HG03575 (cell line): ENCODE data around the gene TNRC18.

Source experiments
- ATAC-seq: cut with Tn5 transposase; IDR thresholded peaks from one replicate; pipeline ENCODE4 v1.9.1; 2021; ENCODE audit not compliant: unreplicated experiment, insufficient number of reproducible peaks, low FRiP score; ENCODE audit errors: extremely low read depth

The TNRC18 gene

DNA sequence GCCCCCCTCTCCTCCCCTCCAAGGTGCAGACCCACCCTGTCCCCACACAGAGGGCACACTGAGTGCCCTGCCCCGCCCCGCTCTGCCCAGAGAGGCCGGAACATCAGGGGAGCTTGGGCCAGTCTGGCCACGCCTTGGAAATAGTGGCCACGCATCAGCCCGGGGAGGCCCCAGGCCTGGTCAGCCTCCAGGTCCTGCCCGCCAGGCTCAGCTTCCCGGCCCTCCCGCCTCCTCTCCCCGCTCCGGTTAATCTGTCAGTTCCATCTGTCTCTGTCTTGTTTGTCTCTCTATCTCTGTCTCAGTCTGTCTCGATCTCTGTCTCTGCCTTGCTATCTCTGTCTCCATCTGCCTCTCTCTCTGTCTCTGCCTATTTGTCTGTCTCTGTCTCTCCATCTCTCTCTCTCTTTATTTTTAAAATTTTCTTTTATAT lies 28.9 kb upstream of the TNRC18 start:
- ATAC-seq: no peak

DNA sequence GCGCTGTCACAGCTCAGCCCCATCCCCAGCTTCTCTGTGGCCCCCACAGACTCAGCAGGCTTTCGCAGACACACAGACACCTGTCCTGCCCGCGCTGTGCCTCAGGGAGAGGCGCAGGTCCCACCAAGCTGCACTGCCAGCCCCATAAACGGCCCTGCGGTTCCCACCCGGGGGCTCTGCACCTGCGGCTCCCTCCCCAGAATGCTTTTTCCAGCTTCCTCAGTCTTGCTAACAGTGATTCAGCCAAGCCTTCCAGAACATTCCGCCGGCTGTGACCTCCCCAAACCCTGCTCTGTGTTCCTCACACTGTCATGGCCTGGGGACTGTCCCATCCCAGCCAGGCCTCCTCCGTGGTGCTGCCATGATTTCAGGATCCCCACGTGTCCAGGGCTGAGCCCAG lies 27.8 kb upstream of the TNRC18 start:
- ATAC-seq: no peak

DNA sequence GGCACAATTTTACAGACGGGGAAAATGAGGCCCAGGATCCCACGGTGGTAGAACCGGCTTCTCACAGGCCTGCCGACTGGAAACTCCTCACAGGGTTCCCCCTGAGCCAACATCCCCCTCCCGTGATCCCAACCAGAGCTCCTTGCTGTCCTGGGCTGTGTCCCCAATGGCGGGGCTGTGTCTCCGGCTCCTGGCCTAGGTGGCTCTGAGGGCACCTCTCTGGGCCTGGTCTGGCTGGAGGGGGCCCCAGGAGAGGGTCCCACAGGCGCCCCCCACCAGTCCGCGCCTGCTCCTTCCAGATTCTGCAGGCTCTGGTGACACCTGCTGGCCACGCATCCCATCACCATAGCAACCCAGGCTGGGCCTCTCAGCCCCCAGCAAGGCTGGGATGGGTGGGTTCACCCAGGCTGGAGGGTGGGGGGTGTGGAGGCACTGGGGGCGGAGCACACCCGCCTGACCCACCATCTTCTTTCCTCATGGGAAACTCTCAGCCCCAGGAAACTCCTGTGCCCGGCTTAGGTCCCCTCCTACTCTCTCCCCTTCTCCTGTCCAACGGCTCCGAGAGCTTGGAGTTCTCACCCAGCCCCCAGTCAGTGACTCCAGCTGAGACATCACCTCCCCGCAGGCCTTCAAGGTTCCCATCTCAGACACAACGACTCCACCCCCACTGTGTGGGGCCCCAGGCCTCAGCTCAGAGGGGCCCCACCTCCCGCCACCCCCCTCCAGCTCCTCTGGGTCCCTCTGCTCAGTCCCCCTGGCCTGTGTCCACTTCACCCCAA lies 27.1 kb upstream of the TNRC18 start:
- ATAC-seq: no peak

DNA sequence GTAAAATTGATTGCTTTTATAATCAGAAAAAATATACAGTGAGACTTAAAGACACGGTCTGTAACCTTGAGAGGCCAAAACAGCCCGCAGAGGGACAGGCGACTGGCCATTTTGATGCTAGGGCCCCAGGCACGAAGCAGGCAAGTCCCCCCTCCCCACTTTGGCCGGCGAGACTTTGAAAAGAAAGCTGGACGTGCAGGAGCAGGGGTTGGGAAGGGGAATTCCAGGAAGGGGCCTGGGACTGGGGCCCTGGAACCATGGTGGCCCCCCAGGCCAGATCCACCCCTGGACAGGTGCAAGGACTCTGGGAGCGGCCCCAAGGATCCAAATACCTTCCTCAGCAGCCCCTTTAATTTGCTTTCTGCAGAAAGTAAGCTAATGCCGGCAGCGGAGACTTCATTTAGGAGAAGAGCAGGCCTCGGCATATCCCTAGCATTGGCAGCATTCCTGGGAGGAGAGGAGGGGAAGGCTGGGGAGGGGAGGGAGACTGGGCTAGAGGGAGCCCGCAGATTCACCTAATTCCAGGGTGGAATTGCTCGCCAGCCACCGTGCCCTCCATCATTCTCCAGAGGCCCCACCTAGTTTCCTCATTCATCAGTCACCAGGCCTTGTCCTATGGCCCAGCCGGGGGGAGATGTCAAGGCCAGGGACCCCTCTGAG lies 24.9 kb upstream of the TNRC18 start:
- ATAC-seq: no peak

DNA sequence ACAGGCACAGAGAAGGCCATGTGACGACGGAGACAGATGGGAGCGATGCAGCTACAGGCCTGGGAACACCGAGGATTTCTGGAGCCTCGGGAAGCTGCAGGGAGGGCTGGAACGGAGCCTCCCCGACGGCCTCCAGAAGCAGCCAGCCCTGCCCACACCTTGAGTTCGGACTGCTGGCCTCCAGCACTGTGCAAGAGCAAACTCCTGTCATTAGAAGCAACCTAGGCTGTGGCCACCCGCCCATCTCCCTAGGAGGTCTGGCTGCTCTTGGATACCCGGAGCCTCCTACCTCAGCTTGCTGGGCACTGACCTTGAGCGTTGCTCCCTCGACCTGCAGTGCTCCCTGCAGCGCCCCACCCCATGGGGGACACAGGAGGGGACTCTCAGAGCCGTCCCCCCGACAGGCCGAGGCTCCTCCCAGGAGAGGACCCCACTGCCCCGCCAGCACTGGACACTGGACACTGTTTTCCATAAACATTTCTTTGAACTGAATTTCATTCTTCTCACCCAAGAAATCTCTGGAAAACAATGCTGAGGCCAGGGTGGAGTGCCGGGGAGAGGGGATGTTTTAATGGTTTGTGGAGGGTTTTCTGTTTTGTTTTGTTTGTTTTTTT lies 22.5 kb upstream of the TNRC18 start:
- no peak for ATAC-seq

DNA sequence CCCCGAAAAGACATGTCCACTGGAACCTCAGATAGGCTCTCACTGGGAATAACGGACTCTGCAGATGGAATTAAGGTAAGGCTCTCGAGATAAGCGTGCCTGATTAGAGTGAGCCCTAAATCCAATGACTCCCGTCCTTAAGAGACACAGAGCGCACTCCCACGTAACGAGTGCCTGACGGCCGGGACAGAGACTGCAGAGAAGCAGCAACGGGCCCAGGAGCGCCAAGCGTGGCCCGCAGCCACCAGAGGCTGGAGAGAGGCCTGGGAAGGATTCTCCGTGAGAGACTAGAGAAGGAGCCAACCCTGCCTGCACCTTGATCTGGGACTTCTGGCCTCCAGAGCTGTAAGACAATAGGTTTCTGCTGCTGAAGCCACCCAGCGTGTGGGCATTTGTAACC lies 20.0 kb upstream of the TNRC18 start:
- ATAC-seq: no peak

DNA sequence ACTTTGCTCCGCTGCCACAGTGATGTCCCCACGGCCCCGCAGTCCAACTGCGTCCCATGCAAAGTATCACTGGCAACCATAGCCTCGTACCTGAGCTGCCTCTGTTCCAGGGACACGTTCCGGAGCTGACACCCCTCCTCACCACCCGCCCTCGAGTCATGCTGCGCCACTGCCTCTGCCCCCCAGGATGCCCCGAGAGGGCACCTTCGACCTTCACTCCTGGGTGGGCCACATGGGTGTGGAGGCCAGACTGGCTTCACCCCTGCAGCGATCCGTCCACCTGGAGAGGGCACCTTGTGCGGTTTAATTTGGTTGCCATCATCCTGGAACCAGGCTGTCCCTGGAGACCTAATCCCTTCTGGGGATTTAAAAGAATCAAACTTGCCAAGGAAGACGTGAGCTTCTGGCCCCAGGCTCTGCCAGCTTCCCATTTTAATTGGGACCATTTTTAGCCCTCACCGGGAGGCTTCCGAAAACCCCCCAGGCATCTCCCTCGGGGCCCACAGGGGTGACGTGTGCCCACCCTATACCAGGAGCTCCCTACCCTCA lies 19.2 kb upstream of the TNRC18 start:
- no peak for ATAC-seq

DNA sequence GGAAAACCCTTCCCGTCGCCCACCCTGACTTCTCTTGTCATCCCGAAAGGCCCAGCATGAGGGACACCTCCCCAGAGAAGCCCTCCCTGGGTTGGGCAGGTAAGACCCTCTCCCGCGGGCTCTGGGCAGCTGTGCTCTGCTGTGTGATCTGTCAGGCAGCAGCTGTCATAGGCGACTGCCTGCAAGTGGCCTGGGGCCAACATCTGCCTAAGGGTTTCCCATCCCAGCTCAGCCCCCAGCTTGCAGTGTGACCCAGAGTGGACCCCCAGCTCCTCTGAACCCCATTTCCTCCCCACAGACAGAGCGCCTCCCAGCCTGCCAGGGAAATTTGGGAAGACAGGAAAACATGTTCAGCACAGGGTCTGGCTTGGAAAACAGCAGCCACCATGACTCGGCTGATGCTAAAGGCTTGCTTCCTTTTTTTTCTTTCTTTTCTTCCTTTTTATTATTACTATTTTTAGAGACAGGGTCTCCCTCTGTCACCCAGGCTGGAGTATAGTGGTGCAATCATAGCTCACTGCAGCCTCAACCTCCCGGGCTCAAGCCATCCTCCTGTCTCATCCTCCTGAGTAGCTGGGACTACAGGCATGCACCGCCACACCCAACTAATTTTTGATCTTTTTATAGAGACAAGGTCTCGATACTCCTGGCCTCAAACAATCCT lies 18.3 kb upstream of the TNRC18 start:
- ATAC-seq: no peak

DNA sequence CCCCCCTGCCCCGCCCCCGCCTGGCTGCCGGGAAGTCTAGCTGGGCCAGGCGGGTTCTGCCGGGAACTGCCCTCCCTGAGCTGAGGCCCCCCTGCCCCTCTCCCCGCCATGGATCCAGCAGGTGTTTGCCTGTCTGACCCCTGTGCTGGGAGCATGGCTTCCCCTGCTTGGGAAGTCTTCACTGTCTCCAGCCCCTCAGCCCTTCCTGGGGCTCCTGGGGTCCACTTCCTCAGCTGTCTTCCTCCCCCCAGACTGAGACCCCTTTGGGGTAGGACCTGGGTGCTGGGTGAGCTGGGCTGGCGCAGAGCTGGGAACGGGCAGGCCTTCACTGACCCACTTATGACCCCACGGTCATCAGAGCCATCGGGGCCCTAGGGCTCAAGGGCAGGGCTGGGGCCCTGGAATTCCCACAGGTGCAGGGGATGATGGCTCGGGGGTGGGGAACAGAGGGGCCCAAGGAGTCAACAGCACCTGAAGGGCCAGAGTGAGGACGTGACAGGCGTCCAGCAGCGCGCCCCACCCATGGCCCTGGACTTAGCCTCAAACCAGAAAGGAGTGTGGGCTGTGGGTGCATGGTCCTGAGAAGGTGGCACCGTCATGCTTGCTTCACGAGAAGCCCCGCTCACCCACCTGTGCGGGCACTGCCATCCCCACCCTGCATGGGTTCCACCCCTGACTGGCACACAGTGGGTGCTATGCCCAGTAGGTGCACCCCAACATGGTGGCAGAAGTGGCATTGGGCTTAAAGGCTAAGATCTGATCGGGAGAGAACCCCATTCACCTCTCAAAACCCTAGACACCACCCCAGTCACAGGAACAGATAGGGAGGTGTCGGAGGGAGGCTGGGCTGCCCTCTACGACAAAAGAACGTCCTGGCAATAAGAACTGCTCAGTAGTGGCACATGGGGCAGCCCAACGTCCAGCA lies 16.2 kb upstream of the TNRC18 start:
- ATAC-seq: no peak

DNA sequence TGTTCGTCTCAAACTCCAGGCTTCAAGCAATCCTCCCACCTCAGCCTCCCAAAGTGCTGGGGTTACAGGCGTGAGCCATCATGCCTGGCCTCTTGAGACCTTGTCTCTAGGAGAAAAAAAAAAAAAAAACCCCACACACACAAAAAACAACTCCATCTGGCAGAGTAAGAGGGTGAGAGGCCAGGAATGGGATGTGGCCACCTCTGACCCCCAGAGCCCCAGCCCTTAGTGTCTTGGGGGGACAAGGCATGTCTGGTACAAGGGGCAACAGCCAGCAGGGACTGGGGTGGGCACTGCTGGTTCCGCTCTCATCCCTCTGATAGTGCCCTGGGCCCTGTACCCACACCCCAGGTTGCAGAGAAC lies 15.6 kb upstream of the TNRC18 start:
- ATAC-seq: no peak

DNA sequence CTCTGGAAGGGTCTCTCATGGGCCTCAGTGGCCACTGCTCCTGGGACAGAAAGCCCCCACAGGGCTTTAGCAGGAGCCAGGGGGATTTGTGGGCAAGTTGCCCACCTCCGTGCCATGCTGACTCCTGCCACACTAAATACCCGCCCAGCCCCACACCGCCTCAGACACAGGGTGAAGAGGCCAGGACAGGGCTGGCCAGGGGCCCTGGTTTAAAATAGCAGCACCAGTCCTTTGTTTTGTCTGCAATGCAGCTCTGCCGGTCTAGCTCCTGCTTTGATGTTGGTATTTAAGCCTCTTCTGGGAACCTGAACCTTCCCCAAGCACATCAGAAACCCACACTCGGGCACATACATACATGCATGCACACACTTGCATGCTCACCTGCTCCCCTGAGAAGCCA lies 14.4 kb upstream of the TNRC18 start:
- ATAC-seq: no peak

DNA sequence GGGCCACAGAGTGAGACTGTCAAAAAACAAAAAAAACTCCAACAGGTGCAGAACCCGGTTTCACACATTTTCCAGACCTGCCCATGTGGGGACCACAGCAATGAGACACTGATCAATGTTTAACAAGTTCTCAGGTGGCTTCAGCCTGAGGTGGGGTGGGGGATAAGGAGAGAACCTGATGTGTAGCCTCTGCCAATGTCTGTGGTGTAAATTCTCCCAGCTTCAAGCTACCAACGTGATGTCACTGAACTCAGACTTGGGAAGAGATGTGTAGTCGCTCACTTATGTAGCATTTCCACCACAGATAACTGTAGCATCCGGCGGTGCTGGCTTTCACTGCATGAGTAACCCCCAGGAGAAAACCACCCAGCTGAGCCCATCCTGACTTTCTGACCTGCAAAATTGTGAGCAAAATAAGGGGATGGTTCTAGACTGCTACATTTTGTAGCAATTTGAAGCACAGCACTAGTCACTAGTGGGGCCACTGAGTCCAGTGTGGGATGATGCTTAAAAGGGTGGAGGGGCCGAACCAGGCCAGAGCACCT lies 13.8 kb upstream of the TNRC18 start:
- ATAC-seq: no peak

DNA sequence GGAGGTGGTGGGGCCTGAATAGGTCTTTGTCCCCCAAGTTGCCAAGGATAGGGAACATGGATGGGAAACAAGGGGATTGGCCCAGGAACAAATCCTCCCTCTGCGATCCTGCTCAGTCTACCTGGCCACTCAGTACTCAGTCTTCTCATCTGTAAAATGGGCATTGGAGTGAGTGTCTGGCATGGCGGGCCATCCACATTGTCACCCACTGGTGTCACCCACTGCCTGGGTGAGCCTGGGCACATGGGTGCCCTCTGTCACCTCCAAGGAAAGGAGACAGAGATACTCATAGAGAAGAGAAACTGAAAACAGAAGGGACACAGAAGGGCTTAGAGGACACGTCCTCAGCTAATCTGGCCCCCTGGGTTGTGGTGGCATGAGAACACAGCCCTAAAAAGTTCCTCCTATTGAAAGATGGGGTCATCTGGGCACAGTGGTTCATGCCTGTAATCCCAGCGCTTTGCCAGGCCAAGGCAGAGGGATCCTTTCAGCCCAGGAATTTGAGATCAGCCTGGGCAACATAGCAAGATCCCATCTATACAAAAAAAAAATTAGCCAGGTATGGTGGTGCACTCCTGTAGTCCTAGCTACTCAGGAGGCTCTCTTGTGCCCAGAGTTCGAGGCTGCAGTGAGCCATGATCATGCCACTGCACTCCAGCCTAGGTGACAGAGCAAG lies 12.5 kb upstream of the TNRC18 start:
- ATAC-seq: no peak

DNA sequence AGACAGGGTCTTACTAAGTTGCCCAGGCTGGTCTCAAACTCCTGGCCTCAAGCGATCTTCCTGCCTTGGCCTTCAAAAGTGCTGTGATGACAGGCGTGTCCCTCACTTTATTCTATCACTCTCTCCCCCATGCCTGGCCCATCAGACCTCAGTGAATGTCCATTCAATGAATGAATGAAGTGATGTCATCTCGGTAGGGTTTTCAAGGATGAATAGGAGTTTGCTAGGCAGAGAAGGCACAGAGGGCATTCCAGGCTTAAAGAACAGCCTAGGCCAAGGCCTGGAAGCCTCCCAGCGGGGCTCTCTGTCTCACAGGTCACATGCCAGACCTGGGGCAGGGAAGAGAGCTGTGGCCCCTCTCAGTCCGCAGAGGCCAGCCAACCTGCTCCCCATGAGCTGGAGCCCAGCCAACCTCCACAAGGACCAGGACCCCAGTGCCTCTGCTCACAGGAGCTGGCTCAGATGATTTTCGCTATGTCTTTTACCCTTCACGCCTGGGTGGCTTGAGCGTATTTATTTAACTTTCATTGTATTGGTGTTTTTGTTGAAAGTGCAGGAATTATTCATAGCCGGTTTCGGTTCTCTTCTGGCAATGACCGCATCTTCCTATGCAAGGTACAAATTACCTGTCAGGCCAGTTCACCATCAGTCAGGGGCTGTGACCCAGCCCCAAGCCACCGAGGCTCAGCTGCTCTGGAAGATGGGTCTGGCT lies 11.8 kb upstream of the TNRC18 start:
- ATAC-seq: no peak

DNA sequence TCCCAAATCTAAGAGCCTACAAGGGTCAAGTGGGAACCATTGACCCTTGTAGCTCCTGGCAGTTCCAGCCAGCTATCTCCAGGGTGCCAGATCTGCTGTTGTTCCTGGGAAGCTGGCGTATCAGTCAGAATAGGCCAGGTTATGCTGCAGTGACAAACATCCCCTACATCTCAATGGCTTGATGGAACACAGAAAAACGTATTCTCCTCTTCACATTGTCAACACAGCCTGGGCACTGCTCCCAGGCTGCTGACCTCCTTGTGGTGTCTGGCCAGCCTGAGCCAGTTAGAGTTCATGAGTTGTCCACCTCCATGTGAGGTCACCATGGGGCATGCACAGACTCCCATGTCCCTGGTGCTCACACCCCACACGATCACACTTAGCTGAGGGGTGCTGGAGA lies 9.5 kb upstream of the TNRC18 start:
- ATAC-seq: no peak

DNA sequence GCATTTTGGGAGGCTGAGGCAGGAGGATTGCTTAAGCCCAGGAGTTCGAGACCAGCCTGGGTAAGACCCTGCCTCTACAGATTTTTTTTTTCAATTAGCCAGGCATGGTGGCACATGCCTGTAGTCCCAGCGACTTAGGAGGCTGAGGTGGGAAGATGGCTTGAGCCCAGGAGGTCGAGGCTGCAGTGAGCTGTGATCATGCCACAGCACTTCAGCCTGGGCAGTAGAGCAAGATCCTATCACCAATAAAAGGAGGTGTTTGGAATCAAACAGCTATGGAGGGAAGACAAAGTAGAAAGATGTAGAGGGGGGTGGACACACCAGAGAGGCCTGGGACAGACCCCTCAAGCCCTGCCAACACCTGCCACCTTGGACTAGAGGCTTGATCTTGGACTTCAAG lies 9.1 kb upstream of the TNRC18 start:
- ATAC-seq: no peak

DNA sequence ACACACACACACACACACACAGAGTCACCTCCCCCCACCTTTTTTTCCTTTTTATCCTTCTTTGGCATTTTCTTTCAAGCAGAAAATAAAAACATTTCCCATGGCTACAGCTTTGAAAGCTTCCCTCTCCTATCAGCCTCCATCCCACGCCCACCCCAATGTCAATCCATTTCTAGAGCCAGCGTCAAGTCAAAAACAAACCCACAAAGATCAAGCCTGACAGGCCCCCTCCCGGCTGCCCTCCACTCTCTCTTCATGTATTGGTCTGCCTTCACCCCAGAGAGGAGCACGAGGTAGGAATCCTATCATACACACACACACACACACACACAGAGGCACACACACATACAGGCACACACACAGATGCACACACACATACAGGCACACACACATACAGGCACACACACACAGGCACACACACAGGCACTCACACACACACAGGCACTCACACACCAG lies 8.0 kb upstream of the TNRC18 start:
- ATAC-seq: no peak
